ENCODE results near the gene PPP2R5E. TPM values are rescaled to one million over a fixed set of nuclear protein-coding genes. Genes with fewer than 3 reads are reported as not detected.

Gene PPP2R5E
- total RNA-seq, 1 donor: 24.1 TPM

DNA sequence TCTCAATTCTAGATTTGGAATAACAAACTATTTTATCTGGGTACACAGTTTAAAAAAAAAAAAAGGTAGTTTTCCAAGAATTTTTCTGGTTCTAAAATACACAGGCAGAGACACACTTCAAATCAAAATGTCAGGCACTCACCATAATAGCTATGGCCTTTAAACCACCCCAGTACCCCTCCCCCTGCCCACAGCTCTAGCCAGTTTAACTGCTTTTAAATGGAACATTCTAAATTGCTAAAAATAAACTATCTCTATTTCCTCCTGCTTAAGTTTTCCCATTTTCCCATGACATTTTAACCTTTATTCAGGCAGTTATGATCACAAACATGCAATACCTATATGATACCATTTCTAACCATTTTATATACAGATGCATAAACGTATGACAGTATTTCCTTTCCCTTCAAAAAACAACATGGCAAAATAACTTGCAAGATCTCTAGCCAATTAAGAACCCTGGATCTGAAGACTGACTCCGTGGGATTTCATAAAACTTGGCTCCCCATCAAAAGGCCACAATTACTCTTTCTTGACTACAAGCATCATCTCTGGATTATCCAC lies 46.3 kb downstream of the PPP2R5E start:
- H3K4me3 ChIP-seq (ENCODE audit: low read length): no peak overlapping the region
- H3K27me3 ChIP-seq (ENCODE audit: insufficient read depth, low read length): no peaks in the 10 kb centered on the region
- H3K9me3 ChIP-seq (ENCODE audit: low read depth, low read length): no peaks in the 10 kb centered on the region
- no peaks in the 10 kb centered on the region for H3K4me1 ChIP-seq (ENCODE audit: insufficient read depth, low read length)

GRCh38 chr14:63493246-63493645 lies 49.9 kb downstream of the PPP2R5E start:
- H3K27me3 ChIP-seq (ENCODE audit: insufficient read depth, low read length): no peaks in the 10 kb centered on the region
- no peaks in the 10 kb centered on the region for H3K9me3 ChIP-seq (ENCODE audit: low read depth, low read length)
- no peak overlapping the region for H3K4me3 ChIP-seq (ENCODE audit: low read length)
- peaks cover 3% of the 10 kb centered on the region for H3K4me1 ChIP-seq (ENCODE audit: insufficient read depth, low read length)

DNA sequence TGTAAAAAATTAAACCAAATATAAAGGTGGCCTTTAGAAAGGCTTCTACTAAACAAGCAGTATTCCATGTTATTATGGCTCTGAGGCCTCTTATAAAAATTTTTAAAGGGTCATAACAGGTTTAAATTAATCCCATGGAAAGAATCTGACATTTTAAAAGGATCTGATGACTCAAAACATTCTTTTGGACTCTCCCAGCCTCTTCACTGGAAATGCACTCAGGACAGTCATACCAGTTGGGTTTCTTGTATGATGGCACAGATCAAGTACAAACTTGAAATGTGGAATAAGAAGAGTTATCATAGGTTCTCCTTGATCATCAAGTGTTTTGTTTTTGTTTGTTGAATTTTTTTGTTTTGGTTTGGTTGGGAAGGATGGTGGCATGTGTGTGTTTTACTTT lies 50.8 kb downstream of the PPP2R5E start:
- no peak overlapping the region for H3K4me3 ChIP-seq (ENCODE audit: low read length)
- H3K27me3 ChIP-seq (ENCODE audit: insufficient read depth, low read length): no peaks in the 10 kb centered on the region
- H3K9me3 ChIP-seq (ENCODE audit: low read depth, low read length): no peaks in the 10 kb centered on the region
- peaks cover 7% of the 10 kb centered on the region for H3K4me1 ChIP-seq (ENCODE audit: insufficient read depth, low read length)

DNA sequence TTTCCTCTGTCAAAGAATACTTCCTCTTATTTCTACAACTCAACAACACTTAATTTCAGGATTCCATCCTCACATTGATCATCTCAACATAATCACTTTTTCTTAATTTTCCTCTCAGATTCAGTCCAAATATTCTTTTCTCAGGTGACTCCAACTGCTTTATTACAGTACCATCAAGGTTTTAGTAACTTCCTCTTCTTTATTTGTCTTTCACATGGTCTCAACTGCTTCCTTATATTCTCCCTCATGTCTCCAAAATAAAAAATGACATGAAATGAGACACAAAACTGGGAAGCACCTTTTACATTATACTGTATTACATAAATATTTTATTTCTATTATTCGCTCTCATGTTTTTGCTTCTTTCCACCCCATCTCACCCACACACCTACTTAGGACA lies 55.5 kb downstream of the PPP2R5E start:
- Histone ChIP-seq H3K4me1 (ENCODE audit: insufficient read depth, low read length) (peaks cover 11% of the 10 kb centered on the region), H3K4me3 (ENCODE audit: low read length) (no peak overlapping the region), H3K9me3 (ENCODE audit: low read depth, low read length) (no peaks in the 10 kb centered on the region), H3K27me3 (ENCODE audit: insufficient read depth, low read length) (no peaks in the 10 kb centered on the region)

- Histone ChIP-seq H3K4me1 (ENCODE audit: insufficient read depth, low read length) (peaks cover 11% of the 10 kb centered on the region), H3K9me3 (ENCODE audit: low read depth, low read length) (no peaks in the 10 kb centered on the region), H3K27me3 (ENCODE audit: insufficient read depth, low read length) (no peaks in the 10 kb centered on the region), H3K4me3 (ENCODE audit: low read length) (no peak overlapping the region)
Observed at GRCh38 chr14:63486738-63487137, 56.4 kb downstream of the PPP2R5E start.

DNA sequence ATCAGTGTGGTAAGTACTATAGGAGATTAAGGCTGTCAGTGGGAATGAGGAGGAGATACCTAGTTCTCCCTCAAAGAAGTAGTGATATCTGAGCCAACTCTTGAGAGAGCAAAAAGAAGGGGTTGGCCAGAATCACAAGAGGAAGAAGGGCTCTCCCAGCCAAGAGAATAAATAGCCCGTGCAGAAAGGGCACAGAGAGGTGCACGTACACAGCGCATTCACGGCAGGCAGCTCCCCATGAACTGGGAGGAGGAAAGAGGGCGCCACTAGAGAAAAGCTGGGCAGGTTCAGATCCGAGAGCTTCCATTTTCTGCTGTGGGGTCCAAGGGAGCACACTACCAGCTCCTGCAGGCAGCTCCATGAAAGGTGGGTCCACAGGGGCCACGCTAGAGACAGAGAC lies 59.9 kb downstream of the PPP2R5E start:
- Histone ChIP-seq H3K4me1 (ENCODE audit: insufficient read depth, low read length) (peaks cover 23% of the 10 kb centered on the region), H3K4me3 (ENCODE audit: low read length) (no peak overlapping the region), H3K27me3 (ENCODE audit: insufficient read depth, low read length) (no peaks in the 10 kb centered on the region), H3K9me3 (ENCODE audit: low read depth, low read length) (no peaks in the 10 kb centered on the region)

DNA sequence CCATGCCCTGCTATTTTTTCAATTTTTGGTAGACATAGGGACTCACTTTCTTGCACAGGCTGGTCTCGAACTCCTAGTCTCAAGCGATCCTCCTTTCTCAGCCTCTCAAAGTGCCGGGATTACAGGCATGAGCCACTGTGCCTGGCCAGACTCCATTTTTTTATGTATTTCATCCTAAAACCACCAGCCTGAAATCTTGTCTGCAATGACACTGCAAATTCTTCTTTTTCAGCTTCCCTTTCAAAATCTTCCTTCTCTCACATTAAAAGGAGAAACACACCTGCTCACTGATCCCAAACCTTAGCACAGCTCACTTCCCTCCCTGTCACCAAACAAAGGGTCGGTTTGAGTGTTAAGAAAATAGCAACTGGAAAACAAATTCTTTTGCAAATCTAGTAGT lies 62.6 kb downstream of the PPP2R5E start:
- peaks cover 19% of the 10 kb centered on the region for H3K4me1 ChIP-seq (ENCODE audit: insufficient read depth, low read length)
- no peaks in the 10 kb centered on the region for H3K27me3 ChIP-seq (ENCODE audit: insufficient read depth, low read length)
- H3K9me3 ChIP-seq (ENCODE audit: low read depth, low read length): no peaks in the 10 kb centered on the region
- H3K4me3 ChIP-seq (ENCODE audit: low read length): no peak overlapping the region

DNA sequence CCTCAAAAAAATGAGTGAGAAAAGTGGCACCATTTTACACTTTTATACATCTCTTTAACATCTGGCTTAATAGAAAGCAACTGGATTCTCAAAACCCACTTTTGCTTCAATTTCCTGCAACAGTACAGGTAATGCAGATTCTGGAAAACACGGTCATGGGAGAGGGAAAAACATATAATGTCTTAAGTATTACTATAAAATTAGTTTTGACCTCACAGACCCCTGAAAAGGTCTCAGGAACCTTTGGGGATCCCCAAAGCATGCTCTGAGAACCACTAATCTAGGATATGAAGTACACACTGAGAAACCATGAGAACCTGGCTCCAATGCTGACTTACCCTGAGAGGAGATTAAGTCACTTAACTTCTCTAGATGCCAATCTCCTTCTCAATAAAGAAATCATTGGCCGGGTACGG lies 64.7 kb downstream of the PPP2R5E start:
- Histone ChIP-seq H3K27me3 (ENCODE audit: insufficient read depth, low read length) (no peaks in the 10 kb centered on the region), H3K4me3 (ENCODE audit: low read length) (no peak overlapping the region), H3K9me3 (ENCODE audit: low read depth, low read length) (no peaks in the 10 kb centered on the region), H3K4me1 (ENCODE audit: insufficient read depth, low read length) (peaks cover 34% of the 10 kb centered on the region)

DNA sequence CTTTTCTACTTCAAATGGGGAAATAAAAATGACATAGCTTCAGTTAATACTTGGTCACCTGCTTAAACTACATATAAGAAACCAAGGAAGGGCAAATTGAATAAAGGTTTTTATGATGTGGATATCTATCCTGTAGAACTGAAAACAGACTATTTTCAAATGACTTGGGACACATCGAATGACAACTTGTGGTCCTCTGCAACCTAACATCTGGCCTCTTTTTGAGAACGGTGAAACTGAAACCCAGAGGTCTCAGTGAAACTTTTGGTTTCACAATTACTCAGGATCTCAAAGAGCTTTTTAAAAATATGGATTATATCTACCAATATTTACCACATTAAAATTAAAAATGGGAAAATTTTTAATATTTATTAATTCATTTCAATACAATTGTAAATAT lies 65.2 kb downstream of the PPP2R5E start:
- Histone ChIP-seq H3K4me3 (ENCODE audit: low read length) (no peak overlapping the region), H3K27me3 (ENCODE audit: insufficient read depth, low read length) (no peaks in the 10 kb centered on the region), H3K9me3 (ENCODE audit: low read depth, low read length) (no peaks in the 10 kb centered on the region), H3K4me1 (ENCODE audit: insufficient read depth, low read length) (peaks cover 38% of the 10 kb centered on the region)

DNA sequence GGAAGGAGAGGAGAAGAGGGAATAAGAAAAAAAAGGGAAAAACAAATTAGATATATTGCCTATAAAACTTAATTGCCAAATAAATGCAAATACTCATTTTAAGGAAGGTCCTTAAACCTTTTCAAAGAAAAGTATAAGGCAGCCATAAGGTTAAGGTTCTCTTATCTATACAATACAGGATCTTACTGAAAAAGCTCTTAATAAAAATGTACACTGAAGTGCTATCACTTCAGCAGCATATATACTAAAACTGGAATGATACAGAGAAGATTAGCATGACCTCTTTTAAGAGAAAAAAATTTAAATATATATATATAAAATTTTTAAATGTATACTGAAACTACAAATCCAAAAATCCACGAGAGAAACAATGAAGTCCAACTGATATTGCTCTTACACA lies 65.6 kb downstream of the PPP2R5E start:
- H3K4me1 ChIP-seq (ENCODE audit: insufficient read depth, low read length): peaks cover 43% of the 10 kb centered on the region
- H3K4me3 ChIP-seq (ENCODE audit: low read length): no peak overlapping the region
- no peaks in the 10 kb centered on the region for H3K27me3 ChIP-seq (ENCODE audit: insufficient read depth, low read length)
- no peaks in the 10 kb centered on the region for H3K9me3 ChIP-seq (ENCODE audit: low read depth, low read length)

DNA sequence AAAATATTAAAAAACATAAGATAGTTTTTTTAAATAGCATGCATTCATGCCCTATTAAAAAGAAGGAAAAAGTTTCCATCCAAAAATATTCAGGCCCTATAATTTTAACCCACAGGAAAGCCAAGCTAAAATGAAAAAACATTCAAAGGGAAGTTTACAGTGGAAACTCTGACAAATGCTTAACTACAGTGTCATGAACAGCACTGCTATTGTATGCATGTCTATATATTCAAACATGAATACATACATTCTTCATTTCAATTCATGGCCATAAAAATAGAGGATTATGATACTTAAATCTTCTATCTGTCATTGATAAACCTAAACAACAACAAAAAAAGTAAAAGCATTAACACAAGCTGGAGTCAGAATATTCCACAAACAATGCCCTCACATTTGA lies 67.4 kb downstream of the PPP2R5E start:
- no peaks in the 10 kb centered on the region for H3K27me3 ChIP-seq (ENCODE audit: insufficient read depth, low read length)
- no peak overlapping the region for H3K4me3 ChIP-seq (ENCODE audit: low read length)
- H3K4me1 ChIP-seq (ENCODE audit: insufficient read depth, low read length): peaks cover 59% of the 10 kb centered on the region
- no peaks in the 10 kb centered on the region for H3K9me3 ChIP-seq (ENCODE audit: low read depth, low read length)

- no peak overlapping the region for H3K4me3 ChIP-seq (ENCODE audit: low read length)
- peaks cover 52% of the 10 kb centered on the region for H3K4me1 ChIP-seq (ENCODE audit: insufficient read depth, low read length)
- no peaks in the 10 kb centered on the region for H3K27me3 ChIP-seq (ENCODE audit: insufficient read depth, low read length)
- H3K9me3 ChIP-seq (ENCODE audit: low read depth, low read length): no peaks in the 10 kb centered on the region
Observed at GRCh38 chr14:63474844-63475243, 68.3 kb downstream of the PPP2R5E start.

GRCh38 chr14:63474111-63474510 lies 69.1 kb downstream of the PPP2R5E start:
- Histone ChIP-seq H3K4me3 (ENCODE audit: low read length) (no peak overlapping the region), H3K9me3 (ENCODE audit: low read depth, low read length) (no peaks in the 10 kb centered on the region), H3K4me1 (ENCODE audit: insufficient read depth, low read length) (peaks cover 52% of the 10 kb centered on the region), H3K27me3 (ENCODE audit: insufficient read depth, low read length) (no peaks in the 10 kb centered on the region)

GRCh38 chr14:63472986-63473788 lies 70.0 kb downstream of the PPP2R5E start:
- Histone ChIP-seq H3K4me1 (ENCODE audit: insufficient read depth, low read length) (peaks cover 45% of the 10 kb centered on the region), H3K27me3 (ENCODE audit: insufficient read depth, low read length) (no peaks in the 10 kb centered on the region), H3K9me3 (ENCODE audit: low read depth, low read length) (no peaks in the 10 kb centered on the region), H3K4me3 (ENCODE audit: low read length) (no peak overlapping the region)

DNA sequence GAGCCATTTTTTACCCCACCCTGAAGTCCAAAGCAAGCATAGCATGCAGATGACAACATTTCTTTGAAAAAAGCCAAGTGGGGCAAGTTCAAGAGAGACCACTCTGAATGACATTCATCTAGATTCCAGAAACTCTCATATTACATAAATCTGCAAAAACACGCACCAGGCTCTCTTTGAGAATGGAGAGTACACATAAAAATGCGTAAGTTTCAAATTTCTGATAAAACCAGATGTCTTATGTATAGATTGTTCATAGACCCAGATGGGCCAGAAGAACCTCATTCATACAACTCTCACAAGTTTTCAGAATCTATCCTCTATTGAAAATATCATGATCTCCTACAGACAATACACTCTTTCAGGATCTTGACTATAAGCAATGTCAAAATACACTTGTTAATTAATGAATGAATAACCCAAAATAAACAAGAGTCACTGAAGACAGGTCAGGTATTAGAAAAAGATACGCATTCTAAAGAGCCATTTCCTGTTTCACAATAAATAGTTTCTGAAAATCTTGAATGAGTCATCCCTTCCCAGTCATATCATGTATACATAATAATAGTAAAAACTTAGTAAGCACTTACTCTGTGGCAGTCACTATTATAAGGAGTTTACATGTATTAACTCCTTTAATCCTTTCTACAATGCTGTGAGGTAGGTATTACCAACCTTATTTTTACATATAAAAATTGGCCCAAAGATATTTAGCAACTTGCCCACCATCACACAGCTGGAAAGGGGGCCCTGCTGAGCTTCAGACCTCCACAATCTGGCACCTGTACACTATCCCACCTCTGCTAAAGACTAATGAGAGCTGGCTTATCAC lies 72.0 kb downstream of the PPP2R5E start:
- H3K4me3 ChIP-seq (ENCODE audit: low read length): no peak overlapping the region
- no peaks in the 10 kb centered on the region for H3K27me3 ChIP-seq (ENCODE audit: insufficient read depth, low read length)
- no peaks in the 10 kb centered on the region for H3K9me3 ChIP-seq (ENCODE audit: low read depth, low read length)
- peaks cover 42% of the 10 kb centered on the region for H3K4me1 ChIP-seq (ENCODE audit: insufficient read depth, low read length)

Measured in mononuclear cell (primary cell).